ENCODE results near the gene RCAN2. TPM values are rescaled to one million over a fixed set of nuclear protein-coding genes. Genes with fewer than 3 reads are reported as not detected.

Gene RCAN2
- total RNA-seq, 1 experiment from 2014 or later: 7.6 TPM

DNA sequence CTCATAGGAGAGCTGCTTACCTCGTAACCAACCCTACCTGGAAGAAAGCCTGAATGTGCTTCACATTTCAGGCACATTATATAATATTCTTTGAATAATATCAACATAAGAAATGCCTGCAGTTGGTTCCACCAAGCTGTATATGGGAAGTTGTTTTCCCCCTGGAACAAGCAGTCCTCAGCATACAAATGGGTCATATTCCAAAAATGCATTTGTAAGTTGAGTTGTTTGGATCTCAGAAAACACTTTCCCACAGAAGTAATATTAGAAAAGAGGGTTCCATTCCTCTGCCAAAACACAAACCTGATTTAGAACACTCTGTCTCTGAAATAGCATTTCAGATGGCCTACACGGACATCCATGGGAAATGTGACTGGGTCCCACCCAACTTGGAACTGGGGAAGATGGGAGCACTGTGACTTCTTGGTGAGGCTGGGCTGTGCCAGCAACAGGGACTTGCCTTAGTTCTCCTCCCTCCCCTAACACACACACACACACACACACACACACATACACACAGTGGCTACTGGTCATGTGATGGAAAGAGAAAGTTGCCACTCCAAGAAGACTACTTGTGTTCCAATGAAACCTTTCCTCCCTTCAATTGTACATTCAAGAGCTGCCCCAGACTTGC is 11.4 kb upstream of the RCAN2 start:
- Histone ChIP-seq H3K27me3 (no peaks in the 10 kb centered on the region), H3K36me3 (no peaks in the 10 kb centered on the region), H3K4me3 (no peak overlapping the region), H3K9me3 (no peaks in the 10 kb centered on the region)
- no peak for DNase-seq

DNA sequence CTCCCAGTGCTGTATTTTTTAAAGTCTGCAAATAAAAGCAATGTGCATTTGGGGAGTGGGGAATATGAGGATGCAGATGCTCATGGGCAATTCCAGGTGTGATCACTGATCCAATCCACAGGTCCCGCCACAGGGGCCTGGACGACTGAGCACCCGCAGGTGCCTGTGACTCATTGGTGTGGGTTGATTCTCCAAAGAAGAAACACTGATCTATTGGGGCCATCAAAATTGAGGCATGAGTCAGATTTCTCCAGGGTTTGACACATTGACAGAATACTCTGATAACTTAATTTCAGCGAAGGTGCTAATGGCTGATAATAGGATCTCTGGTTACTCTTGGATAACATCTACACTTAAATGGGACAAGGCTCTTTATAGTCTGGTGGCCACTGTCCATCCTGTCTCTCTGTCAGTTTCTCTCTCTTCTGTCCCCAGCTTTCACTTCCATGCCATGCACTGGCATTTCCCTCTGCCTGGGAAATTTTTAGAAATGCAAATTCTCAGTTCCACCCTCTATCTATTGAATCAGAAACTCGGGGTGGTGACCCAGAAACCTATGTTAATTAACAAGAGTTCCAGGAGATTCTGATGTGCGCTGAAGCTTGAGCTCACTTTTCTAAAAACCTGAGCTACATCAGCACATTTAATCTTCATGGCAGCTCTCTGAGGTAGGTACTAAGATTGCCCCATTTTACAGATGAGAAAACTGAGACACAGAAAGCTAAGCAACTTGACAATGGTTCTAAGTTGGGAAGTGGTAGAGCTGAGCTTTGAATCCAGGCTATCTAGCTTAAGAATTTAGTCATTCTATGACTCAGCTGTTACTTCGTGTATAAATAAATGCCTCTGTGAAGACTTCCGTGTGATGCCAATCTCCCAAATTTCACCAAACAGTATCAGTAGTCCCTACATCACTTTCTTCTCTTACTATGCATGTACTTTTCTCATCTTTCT is 10.2 kb upstream of the RCAN2 start:
- H3K9me3 ChIP-seq: no peaks in the 10 kb centered on the region
- H3K27me3 ChIP-seq: no peaks in the 10 kb centered on the region
- DNase-seq: no peak
- H3K36me3 ChIP-seq: no peaks in the 10 kb centered on the region
- no peak overlapping the region for H3K4me3 ChIP-seq

DNA sequence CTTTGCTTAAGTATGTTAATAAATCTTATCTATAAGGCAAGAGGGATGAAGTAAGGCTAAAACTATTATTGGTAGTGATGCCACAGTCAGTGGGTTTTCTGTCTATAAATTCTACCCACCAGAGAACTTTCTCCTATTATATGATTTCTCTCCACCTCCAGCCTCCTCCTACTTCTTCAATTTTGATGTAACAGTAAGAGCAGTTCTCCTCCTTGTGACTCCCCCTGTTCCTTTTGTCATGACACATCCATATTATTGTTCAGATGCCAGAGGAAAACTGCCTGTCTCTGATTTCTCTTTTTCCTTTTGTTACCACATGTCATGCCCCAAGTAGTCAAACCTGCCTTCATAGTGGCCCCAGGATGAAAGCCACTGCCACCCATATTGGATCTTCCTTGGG is 9.1 kb upstream of the RCAN2 start:
- Histone ChIP-seq H3K36me3 (no peaks in the 10 kb centered on the region), H3K4me3 (no peak overlapping the region), H3K9me3 (no peaks in the 10 kb centered on the region), H3K27me3 (no peaks in the 10 kb centered on the region)
- no peak for DNase-seq

DNA sequence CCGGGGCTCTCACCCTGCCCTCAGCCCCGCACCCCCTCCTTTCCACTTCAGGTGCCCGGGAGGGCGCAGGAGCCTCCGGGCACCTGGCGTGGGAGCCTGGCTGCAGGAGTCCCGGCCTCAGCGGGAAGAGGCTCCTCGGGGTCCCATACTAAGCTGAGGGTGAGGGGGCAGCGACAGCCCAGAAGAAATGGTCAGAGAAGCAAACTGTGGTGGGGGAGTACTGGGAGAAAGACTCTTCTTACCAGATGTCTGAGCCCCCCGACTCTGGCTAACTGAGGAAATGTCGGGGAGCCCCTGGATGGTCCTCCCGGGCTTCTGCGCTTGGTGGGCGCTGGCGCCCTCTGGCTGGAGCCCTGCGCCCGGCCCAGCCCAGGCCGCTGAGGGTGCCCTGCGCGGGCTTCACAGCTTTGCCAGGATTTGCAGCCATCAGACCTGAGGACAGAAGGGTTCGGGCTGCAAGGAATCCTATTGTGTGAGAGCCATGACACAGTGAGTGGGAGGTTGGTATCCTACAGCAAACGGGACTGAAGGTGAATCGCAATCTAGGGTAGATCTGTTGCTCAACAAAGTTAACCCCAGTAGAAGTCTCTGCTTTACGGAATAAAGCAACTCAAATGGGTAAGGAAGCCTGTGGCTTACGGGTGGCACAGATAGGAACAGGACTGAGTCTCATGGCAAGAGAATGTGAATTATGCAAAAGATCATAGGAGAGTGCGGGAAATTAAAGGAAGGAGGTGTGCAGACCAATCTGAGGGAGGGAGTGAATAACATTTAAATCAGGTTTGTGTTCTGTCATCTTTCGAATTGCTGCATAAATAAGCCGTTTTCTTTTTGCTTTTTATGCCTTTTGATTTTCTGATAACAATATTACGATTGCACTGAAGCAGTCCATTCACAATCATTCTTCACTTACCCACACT is 639 bp upstream of the RCAN2 start:
- no peaks in the 10 kb centered on the region for H3K36me3 ChIP-seq
- H3K9me3 ChIP-seq: no peaks in the 10 kb centered on the region
- peak overlapping the region; percentile 60 for H3K4me3 ChIP-seq
- peak; percentile 48 for DNase-seq
- H3K27me3 ChIP-seq: no peaks in the 10 kb centered on the region

DNA sequence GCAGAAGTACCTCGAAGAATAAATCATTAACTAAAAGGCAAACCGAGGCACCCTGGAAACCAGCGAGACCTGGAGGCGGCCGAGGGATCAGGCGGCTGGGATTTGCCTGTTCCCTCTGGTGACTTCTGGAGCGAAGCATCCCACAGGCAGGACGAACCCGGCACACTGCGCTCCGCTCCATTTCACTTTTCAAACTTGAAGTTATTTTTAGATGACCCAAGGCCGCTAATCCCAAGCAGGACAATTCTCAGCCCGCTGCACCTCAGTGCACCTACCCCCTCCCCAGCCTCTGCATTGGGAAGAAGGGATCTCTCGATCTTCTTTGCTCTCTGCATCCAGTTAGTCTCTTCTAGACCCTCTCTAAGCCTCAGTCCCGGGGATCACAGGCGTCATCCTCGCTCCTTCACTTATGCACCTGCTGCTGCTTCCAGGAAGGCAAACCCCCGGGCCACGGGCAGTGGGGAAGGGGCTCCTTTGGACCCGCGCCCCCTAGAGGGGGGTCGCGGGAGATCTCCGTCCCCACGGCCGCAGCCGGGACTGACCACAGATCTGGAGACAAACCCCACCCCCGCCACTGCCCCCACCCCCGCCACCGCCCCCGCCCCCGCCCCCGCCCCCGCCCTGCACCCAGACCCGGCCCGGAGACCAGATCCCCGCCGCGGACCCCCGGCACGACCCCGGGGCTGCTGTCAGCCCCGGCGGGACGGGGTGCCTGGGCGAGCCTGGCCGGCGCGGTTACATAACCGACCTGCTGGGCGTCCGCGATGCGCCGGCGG is 636 bp downstream of the RCAN2 start:
- H3K36me3 ChIP-seq: no peaks in the 10 kb centered on the region
- H3K9me3 ChIP-seq: no peaks in the 10 kb centered on the region
- H3K4me3 ChIP-seq: peak overlapping the region; percentile 60
- no peak for DNase-seq
- H3K27me3 ChIP-seq: no peaks in the 10 kb centered on the region

DNA sequence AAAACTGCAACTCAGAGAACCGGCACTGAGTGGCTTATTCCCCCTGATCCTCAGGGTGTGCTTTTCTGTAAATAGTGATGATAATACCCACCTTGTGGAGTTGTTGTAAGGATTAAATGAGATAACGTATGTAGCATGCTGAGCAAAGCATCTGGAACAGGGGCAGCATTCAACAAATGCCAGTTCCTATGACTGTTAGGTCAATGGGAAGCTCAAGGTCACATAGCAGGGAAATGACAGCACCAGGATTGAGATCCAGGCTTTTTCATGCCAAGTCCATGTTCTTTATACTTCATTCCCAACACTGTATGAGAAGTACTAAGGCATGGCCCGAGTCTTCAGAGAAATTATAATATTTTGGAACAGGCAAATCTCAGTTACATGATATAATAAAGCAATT is 5.1 kb downstream of the RCAN2 start:
- Histone ChIP-seq H3K4me3 (no peak overlapping the region), H3K36me3 (no peaks in the 10 kb centered on the region), H3K9me3 (no peaks in the 10 kb centered on the region), H3K27me3 (no peaks in the 10 kb centered on the region)
- peak; percentile 43 for DNase-seq

DNA sequence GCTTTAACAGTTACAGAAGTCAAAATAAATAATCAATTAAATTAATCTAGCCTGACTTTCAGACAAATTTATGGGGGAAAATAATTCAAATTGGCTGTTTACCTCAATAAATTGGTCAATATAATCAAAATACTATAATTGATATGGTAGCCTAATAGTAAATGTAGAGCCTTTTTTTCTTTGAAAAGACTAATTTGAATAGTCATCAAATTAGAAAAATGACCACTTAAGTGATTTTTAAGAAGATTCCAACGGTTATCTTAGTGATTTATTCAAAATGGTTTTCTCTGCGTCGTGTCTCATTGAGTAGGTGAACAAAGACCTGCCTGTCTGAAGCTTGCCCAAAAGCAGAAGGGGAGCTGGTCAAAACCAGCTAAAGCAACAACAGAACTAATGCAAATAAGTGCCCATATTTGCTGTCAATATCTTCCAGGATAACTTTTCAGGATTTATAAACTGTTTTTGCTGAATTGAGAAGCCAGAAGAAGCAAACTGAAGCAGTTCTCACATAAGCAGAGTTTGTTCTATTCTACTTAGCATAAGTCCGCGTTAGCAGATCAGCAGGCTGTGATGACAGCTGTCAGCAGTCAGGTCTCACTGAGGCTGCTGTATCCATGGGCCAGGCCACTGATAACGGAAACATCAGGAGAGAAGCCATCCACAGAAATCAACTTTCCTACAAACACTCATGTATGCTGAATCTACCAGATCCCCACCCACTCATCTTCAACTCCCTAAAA is 7.0 kb downstream of the RCAN2 start:
- Histone ChIP-seq H3K9me3 (no peaks in the 10 kb centered on the region), H3K36me3 (no peaks in the 10 kb centered on the region), H3K4me3 (no peak overlapping the region), H3K27me3 (no peaks in the 10 kb centered on the region)
- DNase-seq: no peak

DNA sequence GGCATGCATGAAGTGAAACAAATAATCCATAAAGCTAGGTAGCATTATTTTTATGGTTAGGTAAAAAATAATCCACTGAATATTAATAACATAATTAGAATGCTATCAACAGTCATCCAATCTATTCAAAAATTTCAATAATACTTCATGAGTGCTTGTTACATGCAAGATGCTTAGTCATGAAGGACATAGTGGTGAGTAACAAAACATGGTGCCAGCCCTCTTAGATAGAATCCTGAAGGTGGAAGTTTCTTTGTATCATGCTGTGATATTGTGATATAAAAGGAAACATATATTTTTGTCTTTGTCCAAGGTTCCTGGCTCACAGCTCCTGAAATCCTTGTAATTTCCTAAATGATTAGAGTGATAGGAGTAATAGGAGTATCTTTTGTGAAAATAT is 14.9 kb downstream of the RCAN2 start:
- no peaks in the 10 kb centered on the region for H3K9me3 ChIP-seq
- DNase-seq: no peak
- H3K4me3 ChIP-seq: no peak overlapping the region
- no peaks in the 10 kb centered on the region for H3K27me3 ChIP-seq
- no peaks in the 10 kb centered on the region for H3K36me3 ChIP-seq

DNA sequence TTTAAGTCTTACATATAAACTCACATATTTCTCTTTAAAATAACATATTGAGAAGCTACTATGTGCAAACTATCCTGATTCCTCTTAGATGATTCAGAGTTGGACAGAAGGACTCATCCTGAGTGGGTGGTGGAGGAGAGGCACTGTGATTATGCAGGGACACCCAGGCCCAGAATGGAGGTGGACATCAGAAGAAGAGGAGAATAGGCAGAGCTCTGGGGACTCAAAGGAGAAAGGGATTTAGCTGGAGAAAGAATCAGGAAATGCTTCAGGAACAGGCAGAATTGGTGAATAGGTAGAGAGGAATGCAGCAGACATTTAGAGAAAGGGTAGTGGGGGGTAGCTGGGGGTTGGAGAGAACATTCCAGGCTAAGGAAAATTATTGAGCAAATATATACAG is 17.4 kb downstream of the RCAN2 start:
- Histone ChIP-seq H3K27me3 (no peaks in the 10 kb centered on the region), H3K4me3 (no peak overlapping the region), H3K9me3 (no peaks in the 10 kb centered on the region), H3K36me3 (no peaks in the 10 kb centered on the region)
- peak; percentile 37 for DNase-seq

DNA sequence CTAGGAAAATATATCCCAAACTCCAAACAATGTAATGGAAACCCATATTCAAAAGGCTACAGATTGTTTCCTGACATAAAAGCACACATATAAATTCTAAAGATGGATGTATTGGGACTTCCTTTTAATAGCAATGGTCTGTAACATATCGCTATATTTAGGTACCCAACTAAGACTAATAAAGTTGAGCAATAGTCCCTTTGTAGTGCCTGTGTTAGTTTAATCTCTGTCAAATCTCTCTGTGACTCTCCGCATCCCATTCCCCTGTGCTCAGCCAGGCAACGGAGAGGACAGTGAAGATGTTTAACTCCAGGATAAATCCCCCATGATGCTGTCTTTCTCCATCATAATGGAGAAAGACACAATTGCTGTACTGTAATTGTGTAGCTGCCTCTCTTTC is 19.0 kb downstream of the RCAN2 start:
- no peaks in the 10 kb centered on the region for H3K27me3 ChIP-seq
- H3K9me3 ChIP-seq: no peaks in the 10 kb centered on the region
- DNase-seq: no peak
- H3K4me3 ChIP-seq: no peak overlapping the region
- H3K36me3 ChIP-seq: no peaks in the 10 kb centered on the region

DNA sequence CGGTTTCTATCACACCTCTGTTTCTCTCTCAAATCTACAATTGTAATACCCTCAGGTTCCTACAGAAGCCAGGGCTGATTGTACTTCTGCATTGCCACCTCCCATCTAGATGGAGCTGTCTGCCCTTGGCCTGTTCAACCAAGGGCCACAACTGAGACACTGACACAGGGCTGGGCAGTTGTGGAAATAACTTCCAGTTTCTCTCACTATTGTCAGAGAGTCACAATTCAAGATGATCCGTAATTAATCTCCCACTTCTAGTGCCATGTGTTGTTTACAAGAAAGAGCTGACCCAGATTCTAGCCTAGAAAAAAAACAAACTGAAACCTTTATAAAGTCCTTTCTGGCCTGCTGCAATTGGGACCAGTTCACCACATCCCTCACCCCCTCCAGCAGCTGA is 22.2 kb downstream of the RCAN2 start:
- Histone ChIP-seq H3K9me3 (no peaks in the 10 kb centered on the region), H3K27me3 (no peaks in the 10 kb centered on the region), H3K36me3 (no peaks in the 10 kb centered on the region), H3K4me3 (no peak overlapping the region)
- DNase-seq: no peak

DNA sequence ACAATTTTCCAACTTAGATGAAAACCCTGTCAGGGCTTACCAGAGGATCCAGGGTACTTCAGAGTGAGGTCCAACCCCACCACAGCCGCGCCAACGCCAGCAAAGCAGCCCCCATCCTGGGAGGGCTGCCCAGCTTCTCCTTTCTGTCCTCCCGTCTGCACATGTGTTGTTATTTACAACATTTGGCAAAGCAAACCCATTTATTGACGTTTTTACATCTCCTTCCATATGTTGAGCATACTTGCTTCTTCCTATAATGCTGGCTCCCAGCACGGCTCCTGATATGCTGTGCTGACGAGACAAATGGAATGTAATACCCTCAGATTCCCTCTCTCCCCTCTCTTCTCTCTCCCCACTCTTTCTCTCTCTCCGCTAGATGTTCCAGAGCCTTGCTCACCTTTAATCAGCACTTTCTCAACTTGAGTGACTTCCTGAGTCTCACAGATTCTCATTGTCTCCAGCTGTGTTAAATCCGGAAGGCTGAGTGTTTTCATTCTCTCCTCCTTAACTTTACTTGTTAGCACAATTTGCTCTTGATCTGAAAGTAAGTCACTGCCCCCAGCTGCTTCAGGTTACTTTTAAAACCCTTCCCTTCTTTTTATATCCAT is 22.7 kb downstream of the RCAN2 start:
- no peaks in the 10 kb centered on the region for H3K27me3 ChIP-seq
- DNase-seq: no peak
- H3K4me3 ChIP-seq: no peak overlapping the region
- H3K9me3 ChIP-seq: no peaks in the 10 kb centered on the region
- no peaks in the 10 kb centered on the region for H3K36me3 ChIP-seq

DNA sequence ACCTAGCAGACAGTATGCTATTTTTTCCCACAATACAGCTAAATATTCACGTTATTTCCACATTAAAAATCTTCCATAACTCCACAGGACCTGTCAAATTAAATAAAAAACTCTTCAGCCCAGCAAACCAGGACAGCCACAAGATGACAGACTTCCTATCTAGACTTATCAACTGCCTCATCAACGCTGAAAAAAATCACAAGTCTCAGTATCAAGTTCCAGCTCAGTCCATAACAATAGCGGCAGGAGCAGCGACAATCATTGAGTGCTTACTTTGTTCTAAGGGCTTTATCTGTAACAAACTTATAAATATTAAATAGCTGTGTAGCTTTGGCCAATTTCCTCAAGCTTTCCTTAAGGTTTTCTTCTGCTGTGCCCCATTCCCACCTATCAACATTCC is 24.7 kb downstream of the RCAN2 start:
- no peaks in the 10 kb centered on the region for H3K9me3 ChIP-seq
- H3K4me3 ChIP-seq: no peak overlapping the region
- DNase-seq: no peak
- no peaks in the 10 kb centered on the region for H3K27me3 ChIP-seq
- no peaks in the 10 kb centered on the region for H3K36me3 ChIP-seq

DNA sequence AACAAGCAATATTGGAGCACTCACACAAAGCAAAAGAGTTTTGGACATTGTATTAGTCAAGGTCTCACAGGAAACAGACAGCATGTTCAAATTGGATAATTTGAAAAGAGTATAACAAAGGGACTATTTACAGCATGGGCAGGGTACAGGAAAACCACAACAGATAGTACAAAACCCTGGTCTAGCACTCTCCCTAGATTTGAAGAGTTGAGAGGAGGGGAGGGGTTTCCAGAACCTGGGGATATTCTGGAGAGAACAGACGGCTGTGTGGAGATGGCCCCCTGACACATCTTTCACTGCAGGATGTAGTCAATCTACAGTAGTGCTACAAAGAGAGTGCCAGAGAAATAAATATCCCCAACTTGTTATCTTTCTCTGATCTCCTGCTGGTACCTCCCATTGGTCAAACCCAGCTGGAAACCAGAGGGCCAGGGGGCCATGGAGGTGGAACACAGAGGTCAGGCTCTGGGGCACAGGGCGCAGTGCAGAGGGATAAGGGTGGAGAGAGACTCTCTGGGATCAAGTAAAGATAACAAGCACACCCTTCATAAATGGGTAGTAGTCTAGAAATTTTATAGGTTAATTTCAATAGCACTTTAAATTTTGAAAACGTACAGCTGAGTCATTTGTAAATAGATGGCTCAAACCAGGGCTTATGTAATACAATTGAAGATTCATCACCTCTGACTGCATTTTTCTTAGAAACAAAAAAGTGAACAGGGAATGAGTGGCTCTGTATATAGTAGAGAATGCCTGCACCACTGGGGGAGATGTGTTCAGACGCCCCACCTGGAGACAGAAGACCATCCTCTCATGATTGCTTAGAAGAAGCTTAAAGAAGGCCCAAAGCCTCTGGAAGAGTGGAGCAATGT is 25.7 kb downstream of the RCAN2 start:
- Histone ChIP-seq H3K36me3 (no peaks in the 10 kb centered on the region), H3K27me3 (no peaks in the 10 kb centered on the region), H3K9me3 (no peaks in the 10 kb centered on the region), H3K4me3 (no peak overlapping the region)
- DNase-seq: no peak

DNA sequence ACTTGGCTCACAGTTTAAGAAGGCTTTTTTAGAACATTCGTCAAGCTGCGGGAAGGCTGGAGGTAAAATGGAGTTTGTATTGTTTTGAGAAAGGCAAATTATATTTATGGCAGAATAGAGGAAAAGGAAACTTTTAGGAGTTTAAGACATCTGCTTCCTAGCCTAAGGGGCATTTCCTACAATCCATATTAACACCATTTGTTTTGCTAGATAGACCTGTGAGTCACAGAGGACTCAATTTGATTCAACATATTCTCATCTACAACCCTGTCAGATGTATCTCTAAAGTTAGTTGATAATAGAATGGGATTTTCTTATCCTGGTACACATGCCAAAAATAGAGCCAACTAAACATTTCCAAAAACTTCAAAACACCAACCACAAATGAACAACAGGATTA is 35.0 kb downstream of the RCAN2 start:
- H3K9me3 ChIP-seq: no peaks in the 10 kb centered on the region
- no peaks in the 10 kb centered on the region for H3K27me3 ChIP-seq
- DNase-seq: no peak
- H3K36me3 ChIP-seq: no peaks in the 10 kb centered on the region; the same call in 1 of the 2 replicates
- no peak overlapping the region for H3K4me3 ChIP-seq
